IPS-20b (cell line): ENCODE data around the gene LPCAT4.
"Not testable (repeated sequence)": the region's sequence is repeated elsewhere in the genome, so short reads cannot be mapped to it uniquely, and the experiment has no call there.

Source experiments
- H3K27ac ChIP-seq: one replicate; pipeline ENCODE4 v1.5.1; 2013; ENCODE audit warnings: low read length
- H3K27me3 ChIP-seq: 2 replicates; pipeline ENCODE4 v1.6.1; 2013; ENCODE audit warnings: mild to moderate bottlenecking, low read length, inconsistent platforms; ENCODE audit not compliant: insufficient read depth
- H3K36me3 ChIP-seq: 2 replicates; pipeline ENCODE4 v1.6.1; 2013; ENCODE audit warnings: low read depth, mild to moderate bottlenecking, inconsistent platforms, low read length, moderate library complexity; ENCODE audit not compliant: insufficient read depth
- H3K4me1 ChIP-seq: 2 replicates; pipeline ENCODE4 v1.6.1; 2013; ENCODE audit warnings: mild to moderate bottlenecking, control low read depth, inconsistent platforms, low read length, moderate library complexity; ENCODE audit not compliant: insufficient read depth
- H3K4me3 ChIP-seq: 2 replicates; pipeline ENCODE4 v1.5.1; 2013; ENCODE audit warnings: mild to moderate bottlenecking, low read length, inconsistent platforms
- H3K9ac ChIP-seq: 2 replicates; pipeline ENCODE4 v1.6.1; 2013; ENCODE audit warnings: low read depth, mild to moderate bottlenecking, inconsistent platforms, low read length, moderate library complexity
- H3K9me3 ChIP-seq: 2 replicates; pipeline ENCODE4 v1.6.1; 2013; ENCODE audit warnings: mild to moderate bottlenecking, low read depth, low read length, inconsistent platforms; ENCODE audit not compliant: insufficient read depth

LPCAT4 gene

DNA sequence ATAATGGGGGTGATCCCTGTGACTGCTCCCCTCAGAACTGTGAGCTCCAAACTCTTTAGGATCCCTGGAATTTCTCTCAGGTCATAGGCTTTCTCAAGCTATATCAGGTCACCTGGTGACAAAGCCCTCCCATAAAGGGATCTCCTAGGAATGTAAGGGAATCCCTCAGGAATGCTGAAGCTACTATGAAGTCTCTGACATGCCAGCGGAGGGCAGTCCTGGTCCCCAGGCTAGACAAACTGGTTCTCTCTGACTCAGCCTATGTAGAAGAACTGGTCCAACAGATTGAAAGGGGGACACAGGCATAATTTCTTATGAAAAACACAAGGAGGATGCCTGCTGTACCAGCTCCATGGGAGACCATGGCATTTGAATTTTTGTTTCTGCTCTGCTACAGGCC is 6.7 kb downstream of the LPCAT4 start:
- no peaks in the 10 kb centered on the region; the same call in none of the 2 replicates for H3K4me1 ChIP-seq
- no peak overlapping the region for H3K9ac ChIP-seq
- no peak overlapping the region for H3K27ac ChIP-seq
- no peaks in the 10 kb centered on the region for H3K27me3 ChIP-seq
- H3K4me3 ChIP-seq, result no peak overlapping the region
- H3K36me3 ChIP-seq, result peaks cover 85% of the 10 kb centered on the region
- no peaks in the 10 kb centered on the region for H3K9me3 ChIP-seq

GRCh38 chr15:34359416-34359815 is 7.6 kb downstream of the LPCAT4 start:
- Histone ChIP-seq H3K9me3 (no peaks in the 10 kb centered on the region), H3K36me3 (peaks cover 94% of the 10 kb centered on the region), H3K4me3 (no peak overlapping the region), H3K27ac (no peak overlapping the region), H3K27me3 (no peaks in the 10 kb centered on the region), H3K4me1 (no peaks in the 10 kb centered on the region; the same call in 1 of the 2 replicates), H3K9ac (no peak overlapping the region)

- Histone ChIP-seq H3K9ac (no peak overlapping the region), H3K9me3 (no peaks in the 10 kb centered on the region), H3K27me3 (no peaks in the 10 kb centered on the region), H3K36me3 (peaks cover 96% of the 10 kb centered on the region), H3K27ac (no peak overlapping the region), H3K4me3 (no peak overlapping the region), H3K4me1 (no peaks in the 10 kb centered on the region; the same call in 1 of the 2 replicates)
These were observed 8.0 kb downstream of the LPCAT4 start for GRCh38 chr15:34358948-34359347.

DNA sequence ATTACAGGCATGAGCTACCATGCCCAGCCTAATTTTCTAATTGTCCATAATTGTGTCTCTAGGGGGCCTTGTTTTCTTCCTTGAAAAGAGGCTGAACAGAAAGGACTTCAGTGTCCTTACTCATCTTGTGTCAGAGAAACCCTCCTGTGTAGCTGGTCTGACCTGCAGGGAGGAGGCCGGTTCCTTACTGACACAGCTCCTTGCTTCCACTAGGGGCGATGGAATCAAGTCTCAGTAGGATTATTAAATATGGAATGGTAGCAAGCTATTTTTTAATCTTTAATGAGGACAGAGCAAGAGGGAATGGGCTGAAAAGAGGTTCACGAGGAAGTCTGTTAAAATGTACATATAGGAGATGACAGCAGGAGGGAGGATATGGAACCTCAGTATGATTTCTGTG is 8.6 kb downstream of the LPCAT4 start:
- Histone ChIP-seq H3K4me1 (no peaks in the 10 kb centered on the region; the same call in 1 of the 2 replicates), H3K9me3 (no peaks in the 10 kb centered on the region), H3K9ac (no peak overlapping the region), H3K27me3 (no peaks in the 10 kb centered on the region), H3K4me3 (no peak overlapping the region), H3K36me3 (peaks cover 93% of the 10 kb centered on the region), H3K27ac (no peak overlapping the region)

DNA sequence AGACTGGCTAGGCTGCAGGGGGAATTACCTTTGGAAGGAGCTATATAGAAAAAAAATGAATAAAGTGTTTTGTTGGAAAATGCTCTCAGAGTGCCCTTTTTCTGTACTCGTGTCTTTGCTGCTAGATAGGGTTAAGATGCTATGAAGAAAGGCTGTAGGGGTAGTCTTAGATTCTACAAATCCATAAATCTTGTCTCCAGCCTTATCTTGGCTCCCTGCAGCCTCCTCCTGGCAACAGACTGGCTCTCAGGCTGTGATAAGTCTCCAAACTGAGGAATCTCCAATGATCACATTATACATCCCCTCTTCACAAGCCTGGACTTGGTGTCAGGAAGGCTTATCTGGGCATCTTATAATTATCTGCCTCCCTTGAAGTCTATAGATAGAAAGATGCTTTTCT is 9.3 kb downstream of the LPCAT4 start:
- H3K9ac ChIP-seq, result no peak overlapping the region
- H3K4me3 ChIP-seq, result no peak overlapping the region
- peaks cover 86% of the 10 kb centered on the region for H3K36me3 ChIP-seq
- H3K27ac ChIP-seq, result no peak overlapping the region
- H3K9me3 ChIP-seq, result no peaks in the 10 kb centered on the region
- H3K27me3 ChIP-seq, result no peaks in the 10 kb centered on the region
- no peaks in the 10 kb centered on the region; the same call in 1 of the 2 replicates for H3K4me1 ChIP-seq

DNA sequence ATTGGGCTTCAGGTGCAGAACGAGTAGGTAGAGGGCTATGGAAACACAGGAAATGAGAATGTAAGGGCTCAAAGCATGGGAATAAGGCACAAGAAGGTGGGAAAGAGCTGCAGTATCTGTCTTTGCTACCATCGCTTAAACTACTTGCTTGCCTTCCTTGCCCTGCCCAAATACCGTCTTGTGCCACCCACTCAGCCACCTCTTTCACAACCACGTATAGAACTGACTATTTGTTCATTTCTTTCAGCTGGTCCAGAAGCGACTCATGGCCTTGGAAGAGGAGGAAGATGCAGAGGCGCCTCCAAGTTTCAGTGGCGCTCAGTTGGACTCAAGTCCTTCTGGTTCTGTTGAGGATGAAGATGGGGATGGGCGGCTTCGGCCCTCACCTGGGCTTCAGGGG is 11.8 kb downstream of the LPCAT4 start:
- H3K36me3 ChIP-seq, result peaks cover 64% of the 10 kb centered on the region
- H3K27ac ChIP-seq, result no peak overlapping the region
- H3K27me3 ChIP-seq, result no peaks in the 10 kb centered on the region
- H3K4me1 ChIP-seq, result no peaks in the 10 kb centered on the region
- no peaks in the 10 kb centered on the region for H3K9me3 ChIP-seq
- no peak overlapping the region for H3K4me3 ChIP-seq
- H3K9ac ChIP-seq, result no peak overlapping the region

- Histone ChIP-seq H3K27ac (no peak overlapping the region), H3K4me1 (no peaks in the 10 kb centered on the region), H3K9ac (no peak overlapping the region), H3K27me3 (no peaks in the 10 kb centered on the region), H3K9me3 (no peaks in the 10 kb centered on the region), H3K4me3 (no peak overlapping the region), H3K36me3 (peaks cover 54% of the 10 kb centered on the region)
These were observed 12.7 kb downstream of the LPCAT4 start for GRCh38 chr15:34354286-34354685.

DNA sequence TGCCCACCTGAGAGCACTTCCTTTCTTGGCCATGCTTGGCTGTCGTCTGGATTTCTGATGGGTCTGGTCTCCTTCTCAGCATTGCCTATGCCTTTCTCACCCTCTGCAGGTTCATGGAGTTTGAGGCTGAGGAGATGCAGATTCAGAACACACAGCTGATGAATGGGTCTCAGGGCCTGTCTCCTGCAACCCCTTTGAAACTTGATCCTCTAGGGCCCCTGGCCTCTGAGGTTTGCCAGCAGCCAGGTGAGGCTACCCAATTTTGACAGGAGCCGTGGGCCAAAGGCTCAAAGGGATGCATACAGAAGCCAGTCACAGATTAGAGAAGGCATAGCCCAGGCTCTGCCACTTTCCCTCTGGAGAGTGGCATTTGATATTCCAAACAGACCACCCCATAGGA is 13.4 kb downstream of the LPCAT4 start:
- H3K27ac ChIP-seq, result no peak overlapping the region
- H3K4me3 ChIP-seq, result no peak overlapping the region
- no peak overlapping the region for H3K9ac ChIP-seq
- peaks cover 49% of the 10 kb centered on the region for H3K36me3 ChIP-seq
- no peaks in the 10 kb centered on the region for H3K9me3 ChIP-seq
- H3K4me1 ChIP-seq, result no peaks in the 10 kb centered on the region
- H3K27me3 ChIP-seq, result no peaks in the 10 kb centered on the region

DNA sequence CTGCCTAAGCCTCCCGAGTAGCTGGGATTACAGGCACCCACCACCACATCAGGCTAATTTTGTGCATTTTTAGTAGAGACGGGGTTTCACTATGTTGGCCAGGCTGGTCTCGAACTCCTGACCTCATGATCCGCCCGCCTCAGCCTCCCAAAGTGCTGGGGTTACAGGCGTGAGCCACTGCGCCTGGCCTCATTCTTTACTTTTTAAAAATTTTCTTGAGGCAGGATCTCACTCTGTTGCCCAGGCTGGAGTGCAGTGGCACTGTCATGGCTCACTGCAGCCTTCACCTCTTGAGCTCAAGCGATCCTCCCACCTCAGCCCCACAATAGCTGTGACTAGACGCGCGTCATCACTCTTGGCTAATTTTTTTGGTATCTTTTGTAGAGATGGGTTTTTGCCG is 14.0 kb downstream of the LPCAT4 start:
- not testable (repeated sequence) for H3K9ac ChIP-seq, H3K27me3 ChIP-seq

GRCh38 chr15:34349769-34350168 is 17.2 kb downstream of the LPCAT4 start:
- peaks cover 11% of the 10 kb centered on the region for H3K36me3 ChIP-seq
- no peak overlapping the region for H3K27ac ChIP-seq

More for the DNA sequence above, 14.0 kb downstream of the LPCAT4 start:
- H3K4me1 ChIP-seq, H3K9me3 ChIP-seq, H3K4me3 ChIP-seq, H3K27ac ChIP-seq: not testable (repeated sequence)
- H3K36me3 ChIP-seq, result peaks cover 42% of the 10 kb centered on the region

DNA sequence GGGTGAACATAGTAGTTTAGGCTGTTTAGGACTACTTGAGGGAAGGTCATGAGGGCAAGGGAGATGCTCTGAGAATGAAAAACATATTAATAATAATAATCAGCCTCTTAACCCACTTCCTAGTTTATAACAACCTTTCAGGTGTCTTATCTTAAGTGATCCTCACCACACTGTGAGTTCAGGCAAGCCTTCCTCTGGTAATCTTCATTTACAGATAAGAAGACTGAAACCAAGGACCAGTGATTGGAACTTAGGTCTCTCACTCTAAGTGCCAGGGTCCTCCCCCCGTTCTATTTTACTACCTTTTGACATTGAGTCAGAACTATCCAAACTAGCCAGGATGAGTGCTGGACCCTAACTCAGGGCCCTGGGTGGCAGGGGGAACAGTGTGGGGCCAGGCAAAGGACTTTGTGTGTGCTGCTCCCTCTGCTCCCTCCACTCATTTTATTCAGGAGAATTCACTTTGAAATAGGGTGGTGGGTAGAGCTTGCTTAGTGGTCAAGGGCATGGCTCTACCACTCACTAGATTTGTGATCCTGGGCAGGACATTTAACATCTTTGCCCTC is 18.2 kb downstream of the LPCAT4 start:
- Histone ChIP-seq H3K4me3 (no peak overlapping the region), H3K27me3 (no peaks in the 10 kb centered on the region), H3K9me3 (no peaks in the 10 kb centered on the region), H3K27ac (no peak overlapping the region), H3K4me1 (peaks cover 4% of the 10 kb centered on the region; the same call in 1 of the 2 replicates), H3K9ac (no peak overlapping the region), H3K36me3 (0 out of 2 replicates have a peak, but pooled peaks cover 1% of the 10 kb centered on the region)

More at GRCh38 chr15:34349769-34350168, 17.2 kb downstream of the LPCAT4 start:
- Histone ChIP-seq H3K9ac (no peak overlapping the region), H3K4me3 (no peak overlapping the region), H3K9me3 (no peaks in the 10 kb centered on the region), H3K27me3 (no peaks in the 10 kb centered on the region), H3K4me1 (peaks cover 4% of the 10 kb centered on the region; the same call in 1 of the 2 replicates)

GRCh38 chr15:34347951-34348638 is 18.9 kb downstream of the LPCAT4 start:
- H3K9me3 ChIP-seq, result no peaks in the 10 kb centered on the region
- peaks cover 4% of the 10 kb centered on the region; the same call in 1 of the 2 replicates for H3K4me1 ChIP-seq
- no peak overlapping the region for H3K9ac ChIP-seq
- no peaks in the 10 kb centered on the region for H3K27me3 ChIP-seq
- H3K4me3 ChIP-seq, result no peak overlapping the region
- H3K36me3 ChIP-seq, result no peaks in the 10 kb centered on the region
- H3K27ac ChIP-seq, result no peak overlapping the region
